HepG2 (cell line): ENCODE data around the gene PLEKHH3. TPM values are rescaled to one million over a fixed set of nuclear protein-coding genes. Genes with fewer than 3 reads are reported as not detected.

Source experiments
- ATAC-seq: fragments of 200-7000 bp; cut with Tn5 transposase; 3 replicates; pipeline ENCODE4 v1.9.1; 2020; ENCODE audit warnings: mild to moderate bottlenecking, moderate library complexity
- BruUV-seq: library from RNA; stranded (reverse); fragments of 400-500 nt; replicated peaks from 2 replicates; lab custom pipeline; 2021; lab: Mats Ljungman, UMichigan
- CTCF ChIA-PET: fragments of 300-600 bp; formaldehyde crosslinking; extraction: SDS; loops from one replicate; lab custom pipeline; 2021; ENCODE audit warnings: low total read pairs, inconsistent platforms, low intra/inter-chr PET ratio; lab: Yijun Ruan, JAX
- POLR2A ChIA-PET: fragments of 350-600 bp; sonication (Branson Sonifier 250); formaldehyde crosslinking; loops from one replicate; lab custom pipeline; 2020; ENCODE audit warnings: antibody characterized with exemption, inconsistent platforms; lab: Yijun Ruan, JAX
- DNase-seq: peaks from one replicate; pipeline ENCODE4 v3.0.0-alpha.2; 2015; ENCODE audit warnings: low spot score
- FAIRE-seq: peaks from 3 replicates; lab custom pipeline; 2011; peaks lifted over from hg19 to GRCh38; lab: Jason Lieb, UNC
- H2AFZ ChIP-seq: one replicate; pipeline ENCODE4 v1.6.1; 2011; ENCODE audit warnings: low read length, inconsistent platforms
- H3K27ac ChIP-seq: fragments of 300-600 bp; 3 replicates; pipeline ENCODE4 v1.8.0; 2011; ENCODE audit warnings: mixed run types, mild to moderate bottlenecking, mixed read lengths, low read length, inconsistent platforms; ENCODE audit not compliant: insufficient read depth; ENCODE audit errors: extremely low read length
- H3K27me3 ChIP-seq, 2 experiments: fragments of 200-600 bp in 1 of 2; 2 replicates in 1 of 2; 3 replicates in 1 of 2; pipeline versions ENCODE4 v1.6.0 to v1.8.0; 2011; ENCODE audit warnings: low read length in 2 of 2, mild to moderate bottlenecking in 2 of 2, moderate library complexity in 2 of 2, inconsistent platforms in 1 of 2; ENCODE audit not compliant: insufficient read depth in 2 of 2, control insufficient read depth in 1 of 2
- H3K36me3 ChIP-seq, 2 experiments: fragments of 200-600 bp in 1 of 2; replicated peaks in 1 of 2; 2 replicates in 1 of 2; 3 replicates in 1 of 2; pipeline versions ENCODE4 v1.5.1 to v1.8.0; 2011; ENCODE audit warnings: low read length in 2 of 2, inconsistent platforms in 1 of 2; ENCODE audit not compliant: insufficient read depth in 2 of 2, control insufficient read depth in 1 of 2
- H3K4me1 ChIP-seq: 2 replicates; pipeline ENCODE4 v1.5.1; 2012; ENCODE audit warnings: low read length, inconsistent platforms; ENCODE audit not compliant: insufficient read depth
- H3K4me2 ChIP-seq: 2 replicates; pipeline ENCODE4 v1.6.0; 2011; ENCODE audit warnings: low read depth, low read length, inconsistent platforms
- H3K4me3 ChIP-seq, 3 experiments: fragments of 200-600 bp in 1 of 3; sonication (generic), shearing (Covaris generic) in 1 of 3; replicated peaks in 1 of 3; 2 replicates each; pipeline ENCODE4 v1.5.1; 2011 to 2016; ENCODE audit warnings: low read length in 3 of 3, inconsistent platforms in 2 of 3, low read depth in 2 of 3, mild to moderate bottlenecking in 2 of 3, control low read depth in 1 of 3, mixed read lengths in 1 of 3; ENCODE audit not compliant: insufficient read depth in 1 of 3
- H3K79me2 ChIP-seq: one replicate; pipeline ENCODE4 v1.6.1; 2011; ENCODE audit warnings: low read length, inconsistent platforms; ENCODE audit not compliant: insufficient read depth
- H3K9ac ChIP-seq: 2 replicates; pipeline ENCODE4 v1.6.0; 2011; ENCODE audit warnings: mild to moderate bottlenecking, low read depth, low read length, inconsistent platforms; ENCODE audit not compliant: insufficient read depth
- H3K9me3 ChIP-seq: 2 replicates; pipeline ENCODE4 v1.5.1; 2012; ENCODE audit warnings: mild to moderate bottlenecking, low read length
- H4K20me1 ChIP-seq: 2 replicates; pipeline ENCODE4 v1.6.0; 2011; ENCODE audit warnings: inconsistent platforms, mild to moderate bottlenecking, low read length, moderate library complexity; ENCODE audit not compliant: insufficient read depth
- AGO2 ChIP-seq: fragments of 200-400 bp; formaldehyde crosslinking; optimal IDR thresholded peaks from 2 replicates; pipeline ENCODE3; 2017; ENCODE audit warnings: mild to moderate bottlenecking, low read depth, low read length, moderate library complexity
- DBP ChIP-seq: sonication (generic); formaldehyde crosslinking; IDR thresholded peaks from 2 replicates; pipeline ENCODE4 v1.4.0; 2020; ENCODE audit warnings: missing genetic modification reagents; ENCODE audit errors: not compliant biosample characterization
- ELK4 ChIP-seq: sonication (generic); formaldehyde crosslinking; IDR thresholded peaks from 2 replicates; pipeline ENCODE4 v1.9.0; 2021; ENCODE audit warnings: missing genetic modification reagents, borderline replicate concordance
- HHEX ChIP-seq: IDR thresholded peaks from 2 replicates; pipeline ENCODE4 v1.6.1; 2016; ENCODE audit warnings: control low read depth
- MEIS1 ChIP-seq: sonication (generic); formaldehyde crosslinking; IDR thresholded peaks from 2 replicates; pipeline ENCODE4 v1.9.0; 2021; ENCODE audit warnings: mild to moderate bottlenecking, missing genetic modification reagents, moderate library complexity, borderline replicate concordance
- MXI1 ChIP-seq: IDR thresholded peaks from 3 replicates; pipeline ENCODE4 v1.6.1; 2012; ENCODE audit warnings: low read depth, low read length, inconsistent platforms, borderline replicate concordance
- NAIF1 ChIP-seq: sonication (generic); formaldehyde crosslinking; IDR thresholded peaks from 2 replicates; pipeline ENCODE4 v1.5.0; 2020; ENCODE audit warnings: mild to moderate bottlenecking, missing genetic modification reagents, borderline replicate concordance
- NFYC ChIP-seq: IDR thresholded peaks from 2 replicates; pipeline ENCODE4 v1.6.1; 2016; ENCODE audit warnings: missing genetic modification reagents, missing compliant biosample characterization
- REPIN1 ChIP-seq: sonication (generic); formaldehyde crosslinking; IDR thresholded peaks from 2 replicates; pipeline ENCODE4 v1.8.0; 2022; ENCODE audit warnings: missing genetic modification reagents, low read depth, mild to moderate bottlenecking, borderline replicate concordance
- TBX2 ChIP-seq: sonication (generic); formaldehyde crosslinking; IDR thresholded peaks from 2 replicates; pipeline ENCODE4 v1.5.0; 2020; ENCODE audit warnings: missing genetic modification reagents, mild to moderate bottlenecking, borderline replicate concordance
- ZNF441 ChIP-seq: sonication (generic); formaldehyde crosslinking; IDR thresholded peaks from 2 replicates; pipeline ENCODE4 v1.7.0; 2021; ENCODE audit warnings: missing genetic modification reagents, borderline replicate concordance
- ZNF552 ChIP-seq: sonication (generic); formaldehyde crosslinking; IDR thresholded peaks from 2 replicates; pipeline ENCODE4 v1.9.0; 2022; ENCODE audit warnings: missing genetic modification reagents, mild to moderate bottlenecking, borderline replicate concordance
- ZSCAN25 ChIP-seq: sonication (generic); formaldehyde crosslinking; IDR thresholded peaks from 2 replicates; pipeline ENCODE4 v1.8.0; 2022; ENCODE audit warnings: mild to moderate bottlenecking, missing genetic modification reagents
- WGBS: methylation state at CpG from one replicate; pipeline ENCODE4 v1.1.6; 2017; ENCODE audit warnings: low lambda C conversion rate; 5-methylcytosine and 5-hydroxymethylcytosine counted together
- in situ Hi-C: cut with HindIII; loops from 2 replicates; pipeline ENCODE4 v1.10.0; 2017; ENCODE audit warnings: low pct_unique_long_range_greater_than_20kb; ENCODE audit not compliant: extremely low pct_ligation_motif_present
- intact Hi-C: fragments of 100-400 bp; cut with micrococcal nuclease; formaldehyde crosslinking; loops from one replicate; pipeline ENCODE4 v1.10.0; 2022; ENCODE audit not compliant: unreplicated experiment
- polyA plus RNA-seq, 8 experiments: library from polyadenylated mRNA; depleted of rRNA in 3 of 8; stranded (reverse) in 7 of 8; unstranded in 1 of 8; fragments of >200 nt; fragmentation: Illumina TruSeq in 4 of 8; extraction: Trizol in 4 of 8; gene quantifications; 2 replicates each; pipeline versions ENCODE4 v1.2.1 to v1.2.3, GENCODE V29; 2011 to 2016; ENCODE audit warnings: low read depth in 4 of 8, missing spikeins in 1 of 8, mixed read lengths in 1 of 8; ENCODE audit not compliant: insufficient read depth in 1 of 8
- total RNA-seq, 5 experiments: library from RNA; depleted of rRNA; stranded (reverse); fragments of >200 nt; fragmentation: Illumina TruSeq; extraction: Trizol; gene quantifications; 2 replicates each; pipeline ENCODE4 v1.2.3, GENCODE V29; 2016; ENCODE audit warnings: low read depth in 1 of 5
- TF ChIP-seq, protein P1 (sequence below): sonication (generic); formaldehyde crosslinking; IDR thresholded peaks from 2 replicates; pipeline ENCODE4 v1.4.0; 2020; ENCODE audit warnings: missing genetic modification reagents
- TF ChIP-seq, protein P2 (sequence below): sonication (generic); formaldehyde crosslinking; IDR thresholded peaks from 2 replicates; pipeline ENCODE4 v1.8.0; 2022; ENCODE audit warnings: missing genetic modification reagents, mild to moderate bottlenecking, borderline replicate concordance
- TF ChIP-seq, protein P3 (sequence below): sonication (generic); formaldehyde crosslinking; IDR thresholded peaks from 2 replicates; pipeline ENCODE4 v1.5.1; 2020; ENCODE audit warnings: mild to moderate bottlenecking, moderate library complexity, missing genetic modification reagents

Gene PLEKHH3
- total and polyA plus RNA-seq, 2 of the 13 experiments (the other 11 are each of a cell fraction or from before 2014, with no cell fraction given) = 6.0 to 19.9 TPM

- POLR2A ChIA-PET = interaction anchor here (0.8 to 6.3 kb wide), 14 partner anchors 8 to 692 kb away, joined by 3 to 65 read pairs (median 6); partner anchors contain the start of genes COA3, COASY, NAGLU and PSMC3IP
- TF ChIP-seq NFYC (CRISPR knock-in tag) (0 out of 2 replicates have a peak, but pooled peaks have one; percentile 12), DBP (peak; percentile 24), ZNF441 (CRISPR knock-in tag) (no peak; the same call in 1 of the 2 replicates), REPIN1 (CRISPR knock-in tag) (0 out of 2 replicates have a peak, but pooled peaks have one; percentile 10), ZSCAN25 (CRISPR knock-in tag) (no peak; the same call in 1 of the 2 replicates), MEIS1 (CRISPR knock-in tag) (no peak), ELK4 (no peak; the same call in 1 of the 2 replicates), MXI1 (peak; percentile 23; the same call in 1 of the 3 replicates), ZNF552 (0 out of 2 replicates have a peak, but pooled peaks have one; percentile 18), TBX2 (CRISPR knock-in tag) (peak; percentile 53), AGO2 (peak; percentile 14), HHEX (no peak), NAIF1 (CRISPR knock-in tag) (no peak)
- TF ChIP-seq, protein P1, sequence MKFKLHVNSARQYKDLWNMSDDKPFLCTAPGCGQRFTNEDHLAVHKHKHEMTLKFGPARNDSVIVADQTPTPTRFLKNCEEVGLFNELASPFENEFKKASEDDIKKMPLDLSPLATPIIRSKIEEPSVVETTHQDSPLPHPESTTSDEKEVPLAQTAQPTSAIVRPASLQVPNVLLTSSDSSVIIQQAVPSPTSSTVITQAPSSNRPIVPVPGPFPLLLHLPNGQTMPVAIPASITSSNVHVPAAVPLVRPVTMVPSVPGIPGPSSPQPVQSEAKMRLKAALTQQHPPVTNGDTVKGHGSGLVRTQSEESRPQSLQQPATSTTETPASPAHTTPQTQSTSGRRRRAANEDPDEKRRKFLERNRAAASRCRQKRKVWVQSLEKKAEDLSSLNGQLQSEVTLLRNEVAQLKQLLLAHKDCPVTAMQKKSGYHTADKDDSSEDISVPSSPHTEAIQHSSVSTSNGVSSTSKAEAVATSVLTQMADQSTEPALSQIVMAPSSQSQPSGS (CRISPR knock-in tag) = peak; percentile 16; the same call in 1 of the 2 replicates
- TF ChIP-seq, protein P2, sequence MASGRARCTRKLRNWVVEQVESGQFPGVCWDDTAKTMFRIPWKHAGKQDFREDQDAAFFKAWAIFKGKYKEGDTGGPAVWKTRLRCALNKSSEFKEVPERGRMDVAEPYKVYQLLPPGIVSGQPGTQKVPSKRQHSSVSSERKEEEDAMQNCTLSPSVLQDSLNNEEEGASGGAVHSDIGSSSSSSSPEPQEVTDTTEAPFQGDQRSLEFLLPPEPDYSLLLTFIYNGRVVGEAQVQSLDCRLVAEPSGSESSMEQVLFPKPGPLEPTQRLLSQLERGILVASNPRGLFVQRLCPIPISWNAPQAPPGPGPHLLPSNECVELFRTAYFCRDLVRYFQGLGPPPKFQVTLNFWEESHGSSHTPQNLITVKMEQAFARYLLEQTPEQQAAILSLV (CRISPR knock-in tag) = 0 out of 2 replicates have a peak, but pooled peaks have one; percentile 53
- TF ChIP-seq, protein P3, sequence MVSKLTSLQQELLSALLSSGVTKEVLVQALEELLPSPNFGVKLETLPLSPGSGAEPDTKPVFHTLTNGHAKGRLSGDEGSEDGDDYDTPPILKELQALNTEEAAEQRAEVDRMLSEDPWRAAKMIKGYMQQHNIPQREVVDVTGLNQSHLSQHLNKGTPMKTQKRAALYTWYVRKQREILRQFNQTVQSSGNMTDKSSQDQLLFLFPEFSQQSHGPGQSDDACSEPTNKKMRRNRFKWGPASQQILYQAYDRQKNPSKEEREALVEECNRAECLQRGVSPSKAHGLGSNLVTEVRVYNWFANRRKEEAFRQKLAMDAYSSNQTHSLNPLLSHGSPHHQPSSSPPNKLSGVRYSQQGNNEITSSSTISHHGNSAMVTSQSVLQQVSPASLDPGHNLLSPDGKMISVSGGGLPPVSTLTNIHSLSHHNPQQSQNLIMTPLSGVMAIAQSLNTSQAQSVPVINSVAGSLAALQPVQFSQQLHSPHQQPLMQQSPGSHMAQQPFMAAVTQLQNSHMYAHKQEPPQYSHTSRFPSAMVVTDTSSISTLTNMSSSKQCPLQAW (CRISPR knock-in tag) = peak; percentile 5
These were observed 800 bp downstream of the PLEKHH3 start for GRCh38 chr17:42675965-42676423.

More at GRCh38 chr17:42675965-42676423, 800 bp downstream of the PLEKHH3 start:
- Histone ChIP-seq H3K9ac (peak overlapping the region; percentile 82), H3K36me3 (peaks cover 7 to 28% of the 10 kb centered on the region in 2 experiments), H4K20me1 (no peaks in the 10 kb centered on the region; the same call in 1 of the 2 replicates), H3K79me2 (peaks cover 22% of the 10 kb centered on the region), H3K27me3 (no peaks in the 10 kb centered on the region), H3K9me3 (no peaks in the 10 kb centered on the region), H3K4me2 (peak overlapping the region; percentile 99), H3K27ac (peak overlapping the region; percentile 73), H3K4me3 (peak overlapping the region; percentile 69 to 99 (median 83)), H3K4me1 (peaks cover 38% of the 10 kb centered on the region), H2AFZ (no peak overlapping the region)
- CTCF ChIA-PET = no interaction called here
- WGBS = under 1% methylated on average over 22 of the region's 43 CpGs
- no peak for FAIRE-seq
- in situ Hi-C loops = no loop called here
- intact Hi-C loops = loop anchor here (1.0 kb wide), 1 partner anchor 58 kb away; no protein-coding TSS in a partner anchor
- DNase-seq = no peak
- TSS peak; percentile 47 for BruUV-seq
- peak; percentile 3 for ATAC-seq
